ENCODE measurements around the gene MUS81.

The MUS81 gene

GRCh38 chr11:65886826-65887722 lies 26.8 kb downstream of the MUS81 start:
- H3K4me3 ChIP-seq (ENCODE audit: low read depth, low read length) = peak overlapping the region; percentile 94
- POLR2A ChIA-PET = interaction anchor here (0.7 to 8.7 kb wide), 8 partner anchors 13 to 384 kb away, joined by 3 to 136 read pairs (median 18); partner anchors contain the start of genes C11orf68, CFL1, DRAP1 and FOSL1

DNA sequence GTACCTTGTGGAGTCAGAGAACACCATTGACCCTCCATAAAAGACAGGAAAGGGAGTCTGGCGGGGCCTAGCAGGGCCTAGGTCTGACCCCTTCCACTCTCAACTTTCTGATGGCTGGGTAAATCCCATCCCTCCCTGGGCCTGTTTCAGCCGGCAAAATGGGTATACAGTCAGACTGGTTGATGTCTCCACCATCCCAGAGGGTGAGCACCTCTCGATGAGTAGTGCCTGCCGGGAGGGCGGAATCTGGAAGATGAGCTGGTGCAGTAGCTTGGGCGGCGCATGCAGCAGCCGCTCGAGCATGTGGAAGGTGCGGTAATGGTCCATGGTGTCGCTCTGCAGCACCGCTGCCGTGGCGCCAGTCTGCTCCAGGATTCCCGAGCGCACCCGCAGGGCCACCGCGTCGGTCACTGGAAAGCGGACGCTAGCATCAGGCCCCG lies 27.5 kb downstream of the MUS81 start:
- ChIA-PET CTCF (interaction anchor here (0.7 to 33.3 kb wide), 24 partner anchors 15 to 231 kb away, joined by 3 to 1090 read pairs (median 10); partner anchors contain the start of genes AP5B1, C11orf68, CFL1 and CTSW), POLR2A (interaction anchor here (0.6 to 8.7 kb wide), 10 partner anchors 9 to 118 kb away, joined by 3 to 136 read pairs (median 6); partner anchors contain the start of genes C11orf68, CFL1, DRAP1 and FOSL1)
- H3K4me3 ChIP-seq (ENCODE audit: low read depth, low read length) = peak overlapping the region; percentile 94
- no peak for TF ChIP-seq CTCF (IDR thresholded peaks at IDR 0.05; ENCODE audit: insufficient read depth, low read length, missing control alignments)
- DNase-seq (ENCODE audit: low read depth, low spot score) = no peak

More at GRCh38 chr11:65886826-65887722, 26.8 kb downstream of the MUS81 start:
- no peak for DNase-seq (ENCODE audit: low read depth, low spot score)
- no peak for TF ChIP-seq CTCF (IDR thresholded peaks at IDR 0.05; ENCODE audit: insufficient read depth, low read length, missing control alignments)
- CTCF ChIA-PET = interaction anchor here (1.3 to 33.3 kb wide), 14 partner anchors 14 to 176 kb away, joined by 3 to 1090 read pairs (median 26); partner anchors contain the start of genes AP5B1, BANF1, CFL1 and CTSW

- DNase-seq (ENCODE audit: low read depth, low spot score) = peak; percentile 75
- POLR2A ChIA-PET = interaction anchor here (0.6 to 8.7 kb wide), 14 partner anchors 9 to 117 kb away, joined by 3 to 136 read pairs (median 5); partner anchors contain the start of genes C11orf68, CFL1, DRAP1 and FOSL1
- TF ChIP-seq CTCF (IDR thresholded peaks at IDR 0.05; ENCODE audit: insufficient read depth, low read length, missing control alignments) = no peak
- CTCF ChIA-PET = interaction anchor here (0.7 to 33.3 kb wide), 31 partner anchors 16 to 380 kb away, joined by 3 to 1090 read pairs (median 5); partner anchors contain the start of genes AP5B1, BANF1, C11orf68 and CFL1
- peak within 1 kb of the TSS; percentile 94 for H3K4me3 ChIP-seq (ENCODE audit: low read depth, low read length)
Observed at GRCh38 chr11:65888163-65888814, 28.1 kb downstream of the MUS81 start, which contains the start of gene FIBP. Gene FIBP (minus strand): TSS chr11:65888471. CDS start chr11:65888418, 53 bp downstream.

GRCh38 chr11:65890324-65891218 lies 30.3 kb downstream of the MUS81 start, which contains the start of gene CCDC85B:
Gene CCDC85B (plus strand): TSS chr11:65890673. CDS start chr11:65890784, 111 bp downstream.
- ChIA-PET CTCF (interaction anchor here (0.9 to 33.3 kb wide), 18 partner anchors 9 to 185 kb away, joined by 3 to 1090 read pairs (median 9); partner anchors contain the start of genes C11orf68, CTSW, EFEMP2 and FOSL1), POLR2A (interaction anchor here (0.7 to 8.7 kb wide), 18 partner anchors 9 to 232 kb away, joined by 3 to 136 read pairs (median 4); partner anchors contain the start of genes C11orf68, CFL1, DRAP1 and FOSL1)
- H3K4me3 ChIP-seq (ENCODE audit: low read depth, low read length) = peak within 1 kb of the TSS; percentile 73
- peak; percentile 66 for DNase-seq (ENCODE audit: low read depth, low spot score)
- peak; percentile 21 for TF ChIP-seq CTCF (IDR thresholded peaks at IDR 0.05; ENCODE audit: insufficient read depth, low read length, missing control alignments)

Data from AG04449 (cell line).